Stimulated activated naive CD8-positive, alpha-beta T cell treated with anti-CD3 and anti-CD28 coated beads, Interleukin-15, amount 100 ng/mL, for 72 hours (primary cell): ENCODE results near the gene MTCL3.

Experiments used
- ATAC-seq: fragments of 150-1000 bp; cut with Tn5 transposase; 2 replicates; pipeline ENCODE4 v1.10.0; 2021; ENCODE audit warnings: mild to moderate bottlenecking, moderate library complexity
- DNase-seq, 2 donors: peaks; one replicate each; pipeline ENCODE4 v3.0.0; 2021 to 2022
- H3K27ac Mint-ChIP-seq, 2 donors: one replicate each; pipeline ENCODE4 v1.8.0; 2022; ENCODE audit warnings: mild to moderate bottlenecking in 2 of 2, mixed read lengths in 2 of 2, moderate library complexity in 2 of 2
- H3K27me3 Mint-ChIP-seq: one replicate; pipeline ENCODE4 v1.8.0; 2022; ENCODE audit warnings: mixed read lengths
- H3K4me1 Mint-ChIP-seq: one replicate; pipeline ENCODE4 v1.8.0; 2022; ENCODE audit warnings: mild to moderate bottlenecking, mixed read lengths
- H3K4me3 Mint-ChIP-seq, 2 donors: one replicate each; pipeline ENCODE4 v1.8.0; 2022; ENCODE audit warnings: mild to moderate bottlenecking in 2 of 2, mixed read lengths in 2 of 2, moderate library complexity in 1 of 2
- H3K9me3 Mint-ChIP-seq, 2 donors: one replicate each; pipeline ENCODE4 v1.8.0; 2022; ENCODE audit warnings: mixed read lengths in 2 of 2

Gene MTCL3

GRCh38 chr6:127519469-127519785 lies 292 bp upstream of the MTCL3 start:
- peaks cover 62% of the 10 kb centered on the region for H3K27me3 Mint-ChIP-seq
- H3K27ac Mint-ChIP-seq = no peak overlapping the region
- DNase-seq = no peak
- no peak for ATAC-seq
- peaks cover 37% of the 10 kb centered on the region for H3K4me1 Mint-ChIP-seq
- H3K9me3 Mint-ChIP-seq = no peaks in the 10 kb centered on the region
- peak overlapping the region; percentile 80 to 84 for H3K4me3 Mint-ChIP-seq

GRCh38 chr6:127518191-127518709 lies 885 bp downstream of the MTCL3 start:
- H3K4me3 Mint-ChIP-seq = peak overlapping the region; percentile 80 to 84
- no peak for DNase-seq
- ATAC-seq = no peak
- H3K9me3 Mint-ChIP-seq = no peaks in the 10 kb centered on the region
- H3K27me3 Mint-ChIP-seq = peaks cover 60% of the 10 kb centered on the region
- no peak overlapping the region for H3K27ac Mint-ChIP-seq
- peaks cover 41% of the 10 kb centered on the region for H3K4me1 Mint-ChIP-seq

GRCh38 chr6:127517693-127518092 lies 1.4 kb downstream of the MTCL3 start:
- no peak overlapping the region for H3K27ac Mint-ChIP-seq
- H3K27me3 Mint-ChIP-seq = peaks cover 55% of the 10 kb centered on the region
- peaks cover 41% of the 10 kb centered on the region for H3K4me1 Mint-ChIP-seq

GRCh38 chr6:127516662-127517273 lies 2.4 kb downstream of the MTCL3 start:
- Mint-ChIP-seq H3K4me1 (peaks cover 41% of the 10 kb centered on the region), H3K9me3 (no peaks in the 10 kb centered on the region), H3K27ac (no peak overlapping the region), H3K4me3 (peak overlapping the region; percentile 83 to 90), H3K27me3 (peaks cover 46% of the 10 kb centered on the region)
- DNase-seq = peak in 1 of 2 donors; percentile 61
- peak; percentile 61 for ATAC-seq

More at GRCh38 chr6:127517693-127518092, 1.4 kb downstream of the MTCL3 start:
- no peaks in the 10 kb centered on the region for H3K9me3 Mint-ChIP-seq
- H3K4me3 Mint-ChIP-seq = peak overlapping the region; percentile 80 to 84
- ATAC-seq (no peak), DNase-seq (no peak)

GRCh38 chr6:127515794-127516661 lies 3.1 kb downstream of the MTCL3 start:
- ATAC-seq (peak; percentile 75), DNase-seq (peak; percentile 80 to 85)
- H3K9me3 Mint-ChIP-seq = no peaks in the 10 kb centered on the region
- peaks cover 39% of the 10 kb centered on the region for H3K27me3 Mint-ChIP-seq
- H3K4me1 Mint-ChIP-seq = peaks cover 41% of the 10 kb centered on the region
- H3K4me3 Mint-ChIP-seq = peak overlapping the region; percentile 83 to 90
- H3K27ac Mint-ChIP-seq = peak overlapping the region; percentile 66 to 85

GRCh38 chr6:127515234-127515793 lies 3.8 kb downstream of the MTCL3 start:
- H3K4me3 Mint-ChIP-seq = peak overlapping the region; percentile 83 to 90
- H3K27me3 Mint-ChIP-seq = peaks cover 43% of the 10 kb centered on the region
- peak; percentile 46 for ATAC-seq
- H3K27ac Mint-ChIP-seq = peak overlapping the region; percentile 68 to 91
- peaks cover 0 to 1% of the 10 kb centered on the region in 2 donors for H3K9me3 Mint-ChIP-seq
- H3K4me1 Mint-ChIP-seq = peaks cover 41% of the 10 kb centered on the region
- no peak for DNase-seq

- peak; percentile 26 to 55 for DNase-seq
- Mint-ChIP-seq H3K27ac (peak overlapping the region in 1 of 2 donors; percentile 91), H3K4me3 (peak overlapping the region; percentile 83 to 90), H3K4me1 (peaks cover 41% of the 10 kb centered on the region), H3K9me3 (peaks cover 0 to 6% of the 10 kb centered on the region in 2 donors), H3K27me3 (peaks cover 49% of the 10 kb centered on the region)
- peak; percentile 31 for ATAC-seq
Measured at GRCh38 chr6:127514773-127515227, 4.3 kb downstream of the MTCL3 start.

- Mint-ChIP-seq H3K27ac (no peak overlapping the region), H3K9me3 (peaks cover 0 to 9% of the 10 kb centered on the region in 2 donors), H3K27me3 (peaks cover 50% of the 10 kb centered on the region), H3K4me1 (peaks cover 37% of the 10 kb centered on the region), H3K4me3 (peak overlapping the region; percentile 83 to 90)
- DNase-seq (no peak), ATAC-seq (no peak)
Measured at GRCh38 chr6:127514179-127514772, 4.9 kb downstream of the MTCL3 start.

- peaks cover 50% of the 10 kb centered on the region for H3K27me3 Mint-ChIP-seq
- no peak overlapping the region for H3K4me3 Mint-ChIP-seq
- ATAC-seq (no peak), DNase-seq (no peak)
- H3K9me3 Mint-ChIP-seq = peaks cover 0 to 9% of the 10 kb centered on the region in 2 donors
- H3K4me1 Mint-ChIP-seq = peaks cover 28% of the 10 kb centered on the region
- no peak overlapping the region for H3K27ac Mint-ChIP-seq
Measured at GRCh38 chr6:127513425-127513824, 5.7 kb downstream of the MTCL3 start.

- DNase-seq = no peak
- no peak overlapping the region for H3K4me3 Mint-ChIP-seq
- peaks cover 0 to 9% of the 10 kb centered on the region in 2 donors for H3K9me3 Mint-ChIP-seq
- no peak for ATAC-seq
- peaks cover 45% of the 10 kb centered on the region for H3K27me3 Mint-ChIP-seq
- peaks cover 17% of the 10 kb centered on the region for H3K4me1 Mint-ChIP-seq
- H3K27ac Mint-ChIP-seq = no peak overlapping the region
Measured at GRCh38 chr6:127510876-127511275, 8.3 kb downstream of the MTCL3 start.

- no peak overlapping the region for H3K27ac Mint-ChIP-seq
- ATAC-seq (no peak), DNase-seq (no peak)
- peaks cover 0 to 9% of the 10 kb centered on the region in 2 donors for H3K9me3 Mint-ChIP-seq
- H3K4me3 Mint-ChIP-seq = no peak overlapping the region
- no peaks in the 10 kb centered on the region for H3K4me1 Mint-ChIP-seq
- H3K27me3 Mint-ChIP-seq = peaks cover 25% of the 10 kb centered on the region
Measured at GRCh38 chr6:127506894-127507293, 12.2 kb downstream of the MTCL3 start.

- DNase-seq = no peak
- H3K4me1 Mint-ChIP-seq = no peaks in the 10 kb centered on the region
- H3K27me3 Mint-ChIP-seq = peaks cover 8% of the 10 kb centered on the region
- ATAC-seq = no peak
- no peaks in the 10 kb centered on the region for H3K9me3 Mint-ChIP-seq
- no peak overlapping the region for H3K4me3 Mint-ChIP-seq
- no peak overlapping the region for H3K27ac Mint-ChIP-seq
Measured at GRCh38 chr6:127503022-127503421, 16.1 kb downstream of the MTCL3 start.

GRCh38 chr6:127497410-127497809 lies 21.7 kb downstream of the MTCL3 start:
- ATAC-seq = no peak
- H3K9me3 Mint-ChIP-seq = no peaks in the 10 kb centered on the region
- DNase-seq = no peak

GRCh38 chr6:127496471-127496870 lies 22.7 kb downstream of the MTCL3 start:
- H3K9me3 Mint-ChIP-seq = no peaks in the 10 kb centered on the region
- no peak overlapping the region for H3K4me3 Mint-ChIP-seq
- H3K27me3 Mint-ChIP-seq = peaks cover 15% of the 10 kb centered on the region
- H3K4me1 Mint-ChIP-seq = peaks cover 6% of the 10 kb centered on the region
- no peak for DNase-seq
- no peak overlapping the region for H3K27ac Mint-ChIP-seq
- no peak for ATAC-seq

More at GRCh38 chr6:127497410-127497809, 21.7 kb downstream of the MTCL3 start:
- Mint-ChIP-seq H3K4me3 (no peak overlapping the region), H3K27me3 (peaks cover 15% of the 10 kb centered on the region), H3K4me1 (peaks cover 6% of the 10 kb centered on the region), H3K27ac (no peak overlapping the region)

- H3K27ac Mint-ChIP-seq = no peak overlapping the region
- H3K27me3 Mint-ChIP-seq = peaks cover 14% of the 10 kb centered on the region
- DNase-seq = no peak
- no peaks in the 10 kb centered on the region for H3K9me3 Mint-ChIP-seq
- H3K4me1 Mint-ChIP-seq = peaks cover 10% of the 10 kb centered on the region
- H3K4me3 Mint-ChIP-seq = no peak overlapping the region
- no peak for ATAC-seq
Measured at GRCh38 chr6:127494240-127494767, 24.8 kb downstream of the MTCL3 start.
